ENCODE data around the gene ZNF93.
"Not testable (repeated sequence)": the region's sequence is repeated elsewhere in the genome, so short reads cannot be mapped to it uniquely, and the experiment has no call there.

- TF ChIP-seq CTCF (IDR thresholded peaks at IDR 0.05; ENCODE audit: insufficient read depth, low read length); REST (IDR thresholded peaks at IDR 0.05; ENCODE audit: insufficient replicate concordance, low read depth); POLR2AphosphoS5 (IDR thresholded peaks at IDR 0.05; ENCODE audit: low read depth): not testable (repeated sequence)
Observed at GRCh38 chr19:19930417-19930816, 29.7 kb downstream of the ZNF93 start.

Data from HL-60 (cell line).